Bronchial epithelial cell (primary cell): ENCODE results near the gene EIF1B. TPM values are rescaled to one million over a fixed set of nuclear protein-coding genes. Genes with fewer than 3 reads are reported as not detected.

Experiments
- DNase-seq: peaks from one replicate; pipeline ENCODE4 v3.0.0-alpha.2; 2010; ENCODE audit warnings: low read depth
- FAIRE-seq: peaks from 2 replicates; lab custom pipeline; 2011; peaks lifted over from hg19 to GRCh38; lab: Jason Lieb, UNC
- H3K27me3 ChIP-seq: 2 replicates; pipeline ENCODE4 v1.5.1; 2011; ENCODE audit warnings: low read length; ENCODE audit not compliant: control insufficient read depth, insufficient read depth
- H3K36me3 ChIP-seq: 2 replicates; pipeline ENCODE4 v1.5.1; 2011; ENCODE audit warnings: low read length; ENCODE audit not compliant: control insufficient read depth, insufficient read depth
- H3K4me3 ChIP-seq: 2 replicates; pipeline ENCODE4 v1.5.1; 2011; ENCODE audit warnings: mild to moderate bottlenecking, low read depth, low read length, control low read depth
- total RNA-seq: library from RNA; depleted of rRNA; stranded (reverse); fragments of >200 nt; gene quantifications from 2 replicates; pipeline ENCODE4 v1.2.1, GENCODE V29; 2014
- TF ChIP-seq, protein P1 (sequence below): IDR thresholded peaks from 2 replicates; pipeline ENCODE4 v1.5.1; 2011; ENCODE audit warnings: mild to moderate bottlenecking, moderate library complexity, low read length, control low read depth, inconsistent platforms; ENCODE audit not compliant: insufficient read depth, severe bottlenecking

The EIF1B gene
- total RNA-seq, 1 donor from 2014 or later, result 10.5 TPM

GRCh38 chr3:40337136-40338108 is 27.9 kb downstream of the EIF1B start:
- TF ChIP-seq, protein P1, sequence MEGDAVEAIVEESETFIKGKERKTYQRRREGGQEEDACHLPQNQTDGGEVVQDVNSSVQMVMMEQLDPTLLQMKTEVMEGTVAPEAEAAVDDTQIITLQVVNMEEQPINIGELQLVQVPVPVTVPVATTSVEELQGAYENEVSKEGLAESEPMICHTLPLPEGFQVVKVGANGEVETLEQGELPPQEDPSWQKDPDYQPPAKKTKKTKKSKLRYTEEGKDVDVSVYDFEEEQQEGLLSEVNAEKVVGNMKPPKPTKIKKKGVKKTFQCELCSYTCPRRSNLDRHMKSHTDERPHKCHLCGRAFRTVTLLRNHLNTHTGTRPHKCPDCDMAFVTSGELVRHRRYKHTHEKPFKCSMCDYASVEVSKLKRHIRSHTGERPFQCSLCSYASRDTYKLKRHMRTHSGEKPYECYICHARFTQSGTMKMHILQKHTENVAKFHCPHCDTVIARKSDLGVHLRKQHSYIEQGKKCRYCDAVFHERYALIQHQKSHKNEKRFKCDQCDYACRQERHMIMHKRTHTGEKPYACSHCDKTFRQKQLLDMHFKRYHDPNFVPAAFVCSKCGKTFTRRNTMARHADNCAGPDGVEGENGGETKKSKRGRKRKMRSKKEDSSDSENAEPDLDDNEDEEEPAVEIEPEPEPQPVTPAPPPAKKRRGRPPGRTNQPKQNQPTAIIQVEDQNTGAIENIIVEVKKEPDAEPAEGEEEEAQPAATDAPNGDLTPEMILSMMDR, result no peak
- DNase-seq (peak; percentile 98), FAIRE-seq (peak; percentile 50)
- H3K27me3 ChIP-seq, result no peaks in the 10 kb centered on the region
- no peaks in the 10 kb centered on the region for H3K36me3 ChIP-seq
- H3K4me3 ChIP-seq, result no peak overlapping the region

- no peak for FAIRE-seq
- TF ChIP-seq, protein P1, result no peak
- no peaks in the 10 kb centered on the region for H3K27me3 ChIP-seq
- no peak overlapping the region for H3K4me3 ChIP-seq
- no peak for DNase-seq
- no peaks in the 10 kb centered on the region for H3K36me3 ChIP-seq
Observed at GRCh38 chr3:40339871-40340270, 30.4 kb downstream of the EIF1B start.

- TF ChIP-seq, protein P1, result no peak
- Histone ChIP-seq H3K27me3 (no peaks in the 10 kb centered on the region), H3K4me3 (no peak overlapping the region), H3K36me3 (no peaks in the 10 kb centered on the region)
- DNase-seq (no peak), FAIRE-seq (no peak)
Observed at GRCh38 chr3:40340541-40341170, 31.1 kb downstream of the EIF1B start.

- TF ChIP-seq, protein P1, result no peak
- no peak for FAIRE-seq
- H3K4me3 ChIP-seq, result no peak overlapping the region
- H3K27me3 ChIP-seq, result no peaks in the 10 kb centered on the region
- no peak for DNase-seq
- H3K36me3 ChIP-seq, result no peaks in the 10 kb centered on the region
Observed at GRCh38 chr3:40341671-40342070, 32.2 kb downstream of the EIF1B start.

DNA sequence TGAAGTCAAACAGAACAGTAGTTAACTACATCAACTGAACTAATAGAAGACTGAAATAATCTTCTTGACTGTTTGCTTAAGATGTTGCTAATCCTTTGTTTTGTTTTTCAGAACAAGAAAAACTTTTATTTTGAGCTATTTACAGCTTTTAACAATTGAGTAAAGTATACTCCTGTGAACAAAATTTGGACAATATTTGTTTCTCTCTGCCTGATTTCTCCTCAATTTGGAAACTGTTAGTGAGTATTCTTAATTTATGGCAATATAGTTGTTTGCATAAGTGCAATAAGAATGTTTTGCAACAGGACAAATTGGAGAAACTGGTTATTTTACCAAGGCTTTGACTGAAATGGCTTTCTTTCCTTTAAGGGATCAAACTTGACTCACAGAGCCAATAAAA is 41.0 kb downstream of the EIF1B start:
- FAIRE-seq (no peak), DNase-seq (no peak)
- H3K27me3 ChIP-seq, result no peaks in the 10 kb centered on the region
- H3K4me3 ChIP-seq, result no peak overlapping the region
- H3K36me3 ChIP-seq, result no peaks in the 10 kb centered on the region
- TF ChIP-seq, protein P1, result no peak
